GM11168 (cell line): ENCODE measurements around the gene UGGT2.
"Not testable (repeated sequence)": the region's sequence is repeated elsewhere in the genome, so short reads cannot be mapped to it uniquely, and the experiment has no call there.

Experiments used
- in situ Hi-C: fragments of 300-500 bp; cut with MboI; formaldehyde crosslinking; loops from one replicate; pipeline ENCODE4 v1.12.0; 2022; ENCODE audit warnings: low sequenced_read_pairs; ENCODE audit not compliant: unreplicated experiment

The UGGT2 gene

DNA sequence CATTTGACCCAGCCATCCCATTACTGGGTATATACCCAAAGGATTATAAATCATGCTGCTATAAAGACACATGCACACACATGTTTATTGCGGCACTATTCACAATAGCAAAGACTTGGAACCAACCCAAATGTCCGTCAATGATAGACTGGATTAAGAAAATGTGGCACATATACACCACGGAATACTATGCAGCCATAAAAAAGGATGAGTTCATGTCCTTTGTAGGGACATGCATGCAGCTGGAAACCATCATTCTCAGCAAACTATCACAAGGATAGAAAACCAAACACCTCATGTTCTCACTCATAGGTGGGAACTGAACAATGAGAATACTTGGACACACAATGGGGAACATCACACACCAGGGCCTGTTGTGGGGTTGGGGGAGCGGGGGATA is 2.2 kb downstream of the UGGT2 start:
- in situ Hi-C loops = not testable (repeated sequence)

GRCh38 chr13:96046449-96047126 is 6.6 kb downstream of the UGGT2 start:
- in situ Hi-C loops = not testable (repeated sequence)

GRCh38 chr13:96044238-96044637 is 9.0 kb downstream of the UGGT2 start:
- in situ Hi-C loops = no loop called here

GRCh38 chr13:96041326-96042110 is 11.7 kb downstream of the UGGT2 start:
- in situ Hi-C loops = no loop called here

- in situ Hi-C loops = no loop called here
These were observed 16.7 kb downstream of the UGGT2 start for GRCh38 chr13:96036515-96036914.

GRCh38 chr13:96034662-96035061 is 18.5 kb downstream of the UGGT2 start:
- in situ Hi-C loops = no loop called here

DNA sequence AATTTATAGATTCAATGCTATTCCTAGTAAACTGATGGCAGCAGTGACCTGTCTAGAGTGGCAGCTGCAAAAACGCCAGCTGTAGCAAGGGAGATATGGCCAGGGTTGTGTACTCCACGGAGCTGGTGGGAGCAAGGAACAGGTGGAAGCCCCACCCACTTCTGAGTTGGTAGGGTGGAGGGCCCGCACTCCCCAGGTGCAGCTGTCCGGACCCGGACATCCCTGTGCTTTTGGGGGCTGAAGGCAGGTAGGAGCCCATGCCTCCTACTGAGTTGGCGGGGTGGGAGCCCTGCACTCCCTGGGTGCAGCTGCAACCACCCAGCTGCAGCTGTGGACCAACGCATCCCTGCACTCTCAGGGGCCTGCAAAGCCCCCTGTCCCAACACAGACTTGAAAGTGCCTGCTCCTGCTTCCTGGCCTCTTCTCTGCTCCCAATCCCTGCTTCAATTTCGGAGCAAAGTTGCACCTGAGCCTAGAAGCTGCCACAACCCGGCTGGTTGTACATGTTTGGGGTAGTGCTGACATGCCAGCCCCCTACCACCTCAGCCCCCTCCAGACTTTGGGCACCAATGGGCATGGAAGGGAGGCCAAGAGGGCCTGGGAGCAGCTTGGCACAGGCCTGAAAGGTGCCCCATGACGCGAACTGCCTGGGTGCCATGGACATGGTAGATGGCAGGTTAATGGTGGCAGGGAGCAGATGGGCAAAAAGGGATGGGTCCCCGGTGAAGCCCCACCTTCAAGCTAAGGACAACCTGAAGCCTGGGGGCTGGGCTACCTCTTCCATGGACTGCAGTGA is 19.8 kb downstream of the UGGT2 start:
- in situ Hi-C loops = no loop called here

GRCh38 chr13:96032717-96033116 is 20.5 kb downstream of the UGGT2 start:
- in situ Hi-C loops = no loop called here

GRCh38 chr13:96029002-96029401 is 24.2 kb downstream of the UGGT2 start:
- in situ Hi-C loops = no loop called here

DNA sequence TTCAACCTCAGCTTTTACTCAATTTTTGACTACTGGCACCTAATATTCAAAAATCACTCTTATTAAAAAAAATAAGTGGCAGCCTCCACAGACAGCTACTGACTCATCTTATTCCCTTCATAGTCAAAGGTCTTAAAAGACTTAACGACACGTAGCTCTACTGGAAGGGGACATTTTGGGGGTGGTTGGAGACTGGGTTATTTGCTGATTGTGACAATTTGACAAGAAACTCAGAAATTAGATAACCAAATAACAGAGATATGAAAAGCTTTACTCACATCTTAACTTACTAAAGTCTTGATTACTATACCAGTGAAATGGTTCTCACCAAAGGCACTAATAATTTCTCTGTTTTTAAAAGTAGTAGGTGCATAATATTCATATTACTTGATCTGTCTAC is 25.7 kb downstream of the UGGT2 start:
- in situ Hi-C loops = no loop called here

DNA sequence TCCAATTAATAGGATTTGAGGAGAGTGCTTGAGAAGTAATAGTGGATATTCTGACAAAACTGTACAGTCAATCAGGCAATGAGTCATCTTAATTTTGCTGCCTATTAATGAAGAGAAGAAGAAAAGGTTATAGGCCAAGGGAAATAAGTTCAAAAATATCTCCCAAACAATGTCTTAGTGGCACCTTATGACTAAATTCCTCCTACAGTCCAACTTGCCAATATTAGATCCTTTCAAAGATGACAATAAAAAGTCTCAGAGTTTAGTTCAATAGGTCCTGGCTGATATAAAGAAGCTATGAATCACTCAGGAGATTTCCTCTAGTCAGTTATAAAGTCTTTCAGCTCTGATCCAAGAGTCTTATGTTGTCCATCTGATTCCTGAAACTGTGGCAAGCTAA is 27.9 kb downstream of the UGGT2 start:
- in situ Hi-C loops = no loop called here

GRCh38 chr13:96020931-96021330 is 32.3 kb downstream of the UGGT2 start:
- in situ Hi-C loops = no loop called here

DNA sequence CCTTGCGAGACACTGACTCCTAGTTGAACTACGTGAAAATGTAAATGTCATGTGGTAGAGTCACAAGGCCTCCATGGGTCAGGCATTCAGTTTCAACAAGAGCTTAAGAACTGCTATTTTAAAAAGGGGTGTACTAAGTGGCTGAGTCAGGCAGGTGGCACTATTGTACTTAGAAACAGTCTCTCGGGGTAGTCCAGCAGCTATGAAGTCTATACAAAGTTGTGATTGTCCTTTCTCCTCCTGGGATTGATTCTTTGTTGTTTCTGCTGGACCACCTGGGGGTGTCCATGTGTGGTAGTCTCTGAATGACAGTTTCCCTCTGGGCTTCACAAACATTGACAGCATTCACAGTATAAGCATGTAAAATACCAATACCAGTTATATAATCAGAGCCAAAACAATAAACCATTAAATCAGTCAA is 33.0 kb downstream of the UGGT2 start:
- in situ Hi-C loops = no loop called here

DNA sequence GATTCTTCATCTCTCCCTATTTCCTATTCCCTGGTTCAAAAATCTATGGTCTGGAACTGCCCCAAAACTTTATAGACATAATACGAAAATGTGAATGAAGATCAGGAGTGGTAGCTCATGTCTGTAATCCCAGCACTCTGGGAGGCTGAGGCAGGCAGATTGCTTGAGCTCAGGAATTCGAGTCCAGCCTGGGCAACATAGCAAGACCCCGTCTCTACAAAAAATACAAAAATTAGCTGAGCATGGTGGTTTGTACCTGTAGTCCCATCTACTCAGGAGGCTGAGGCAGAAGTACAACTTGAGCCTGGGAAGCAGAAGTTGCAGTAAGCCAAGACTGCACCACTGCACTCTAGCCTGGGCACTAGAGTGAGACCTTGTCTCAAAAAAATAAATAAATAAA is 35.1 kb downstream of the UGGT2 start:
- in situ Hi-C loops = no loop called here

DNA sequence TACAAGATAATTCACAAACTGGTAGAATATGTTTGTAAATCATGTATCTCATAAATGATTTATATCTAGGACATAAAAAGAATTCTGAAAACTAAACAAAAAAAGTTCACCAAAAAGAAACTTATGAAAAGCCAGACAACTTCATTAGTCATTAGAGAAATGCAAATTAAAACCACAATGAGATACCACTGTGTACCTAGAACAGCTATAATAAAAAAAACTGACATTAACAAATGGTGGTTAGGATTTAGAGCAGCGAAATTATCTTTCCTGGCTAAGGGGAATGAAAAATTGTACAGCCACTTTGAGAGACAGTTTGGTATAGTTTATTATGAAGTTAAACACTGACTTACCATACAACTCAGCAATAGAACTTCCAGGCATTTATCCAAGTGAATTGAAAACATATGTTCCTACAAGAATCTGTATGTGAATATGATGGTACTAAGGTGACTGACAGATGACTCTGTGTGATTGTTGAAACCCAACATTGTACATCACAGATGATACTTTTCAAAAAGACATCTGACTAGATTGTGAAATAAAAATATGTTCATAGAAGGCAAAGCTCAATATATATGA is 41.8 kb downstream of the UGGT2 start:
- in situ Hi-C loops = no loop called here

GRCh38 chr13:96003304-96003703 is 49.9 kb downstream of the UGGT2 start:
- in situ Hi-C loops = no loop called here

DNA sequence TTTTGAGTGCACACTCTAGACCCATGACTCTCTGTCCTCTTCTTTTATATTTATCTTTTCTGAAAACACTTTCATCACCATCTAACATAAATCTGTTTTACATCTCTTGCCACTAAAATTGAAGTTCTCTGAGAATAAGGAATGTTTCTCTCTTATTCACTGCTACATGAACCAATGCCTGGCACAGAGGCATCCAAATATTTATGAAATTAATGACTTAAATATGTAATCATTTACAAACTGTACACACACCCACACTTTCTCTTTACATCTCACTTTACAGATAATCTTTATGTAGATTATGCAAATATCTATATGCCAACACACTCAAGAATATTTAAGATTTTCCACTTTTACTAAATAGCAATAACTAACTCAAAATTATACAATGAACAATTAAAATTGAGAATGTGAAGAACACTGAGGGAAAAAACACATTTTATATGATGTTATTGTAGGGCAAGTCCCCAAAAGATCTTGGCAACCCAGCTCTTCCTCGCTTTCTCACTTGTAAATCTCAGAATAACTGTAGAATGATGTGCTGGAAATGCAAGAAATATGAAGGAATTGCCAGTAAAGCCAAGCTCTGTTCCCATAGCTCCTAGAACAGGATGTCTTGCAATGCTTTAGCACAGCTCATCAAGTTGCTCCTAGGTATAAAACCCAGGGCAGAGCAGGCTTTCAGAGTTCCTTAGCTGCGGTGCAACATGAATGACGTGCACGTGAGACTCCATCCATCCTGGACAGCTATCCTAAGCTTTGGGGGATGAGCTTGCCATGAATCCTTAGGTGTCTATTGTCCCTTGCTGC is 50.7 kb downstream of the UGGT2 start:
- in situ Hi-C loops = no loop called here

GRCh38 chr13:96000069-96000468 is 53.1 kb downstream of the UGGT2 start:
- in situ Hi-C loops = no loop called here

- in situ Hi-C loops = no loop called here
These were observed 65.4 kb downstream of the UGGT2 start for GRCh38 chr13:95987841-95988240.

DNA sequence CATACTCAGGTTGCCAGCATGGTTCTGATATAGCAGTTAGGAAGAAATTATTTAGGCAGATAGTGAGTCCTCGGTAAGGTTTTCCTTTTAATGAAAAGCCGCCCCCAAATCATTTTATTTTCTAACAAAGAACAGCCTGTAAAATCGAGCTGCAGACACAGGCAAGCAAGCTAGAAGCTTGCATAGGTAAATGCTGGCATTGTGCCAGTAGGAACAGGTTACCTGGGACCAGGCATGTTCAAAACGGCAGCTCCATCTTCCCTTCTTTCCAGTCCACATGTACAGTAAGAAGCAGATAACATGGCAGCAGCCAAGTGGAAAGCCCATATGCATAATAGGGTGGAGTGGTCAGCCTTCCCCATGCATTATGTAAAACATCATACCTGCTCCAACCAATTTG is 71.1 kb downstream of the UGGT2 start:
- in situ Hi-C loops = no loop called here
